IPS-20b (cell line): ENCODE data around the gene SEMA6C.
"Not testable (repeated sequence)": the region's sequence is repeated elsewhere in the genome, so short reads cannot be mapped to it uniquely, and the experiment has no call there.

Source experiments
- H3K27ac ChIP-seq: one replicate; pipeline ENCODE4 v1.5.1; 2013; ENCODE audit warnings: low read length
- H3K27me3 ChIP-seq: 2 replicates; pipeline ENCODE4 v1.6.1; 2013; ENCODE audit warnings: mild to moderate bottlenecking, low read length, inconsistent platforms; ENCODE audit not compliant: insufficient read depth
- H3K36me3 ChIP-seq: 2 replicates; pipeline ENCODE4 v1.6.1; 2013; ENCODE audit warnings: low read depth, mild to moderate bottlenecking, inconsistent platforms, low read length, moderate library complexity; ENCODE audit not compliant: insufficient read depth
- H3K4me1 ChIP-seq: 2 replicates; pipeline ENCODE4 v1.6.1; 2013; ENCODE audit warnings: mild to moderate bottlenecking, control low read depth, inconsistent platforms, low read length, moderate library complexity; ENCODE audit not compliant: insufficient read depth
- H3K4me3 ChIP-seq: 2 replicates; pipeline ENCODE4 v1.5.1; 2013; ENCODE audit warnings: mild to moderate bottlenecking, low read length, inconsistent platforms
- H3K9ac ChIP-seq: 2 replicates; pipeline ENCODE4 v1.6.1; 2013; ENCODE audit warnings: low read depth, mild to moderate bottlenecking, inconsistent platforms, low read length, moderate library complexity
- H3K9me3 ChIP-seq: 2 replicates; pipeline ENCODE4 v1.6.1; 2013; ENCODE audit warnings: mild to moderate bottlenecking, low read depth, low read length, inconsistent platforms; ENCODE audit not compliant: insufficient read depth

Gene SEMA6C

DNA sequence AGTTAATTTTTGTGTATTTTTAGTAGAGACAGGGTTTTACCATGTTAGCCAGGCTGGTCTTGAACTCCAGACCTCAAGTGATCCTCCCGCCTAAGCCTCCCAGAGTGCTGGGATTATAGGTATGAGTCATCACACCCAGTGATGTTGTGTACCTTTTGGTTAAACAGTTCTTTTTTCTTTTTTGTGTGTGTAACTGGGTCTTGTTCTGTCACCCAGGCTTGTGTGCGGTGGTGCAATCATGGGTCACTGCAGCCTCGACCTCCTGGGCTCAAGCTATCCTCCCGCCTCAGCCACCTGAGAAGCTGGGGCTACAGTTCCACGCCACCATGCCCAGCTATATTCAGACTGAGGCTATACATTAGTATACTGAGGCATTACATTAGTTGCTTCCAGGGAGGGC lies 38.1 kb downstream of the SEMA6C start:
- H3K27ac ChIP-seq, result no peak overlapping the region
- no peak overlapping the region for H3K9ac ChIP-seq
- no peak overlapping the region for H3K4me3 ChIP-seq
- H3K36me3 ChIP-seq, result no peaks in the 10 kb centered on the region
- no peaks in the 10 kb centered on the region for H3K27me3 ChIP-seq
- no peaks in the 10 kb centered on the region for H3K4me1 ChIP-seq
- H3K9me3 ChIP-seq, result no peaks in the 10 kb centered on the region

DNA sequence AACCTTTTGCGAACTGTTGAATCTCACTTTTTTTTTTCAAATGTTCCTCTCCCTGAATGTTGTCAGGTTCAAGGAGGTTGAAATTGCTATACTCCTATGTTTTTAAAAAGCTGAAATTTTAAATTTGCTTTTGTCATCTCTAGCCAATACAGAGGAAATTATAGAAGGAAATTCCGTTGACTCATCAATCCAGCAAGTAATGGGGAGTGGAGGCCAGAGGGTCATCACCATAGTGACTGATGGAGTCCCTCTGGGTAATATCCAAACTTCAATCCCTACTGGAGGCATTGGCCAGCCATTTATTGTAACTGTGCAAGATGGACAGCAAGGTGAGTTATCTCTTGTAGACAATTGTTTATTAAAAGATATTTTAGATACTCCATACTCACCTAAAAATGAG lies 39.5 kb downstream of the SEMA6C start:
- Histone ChIP-seq H3K36me3 (no peaks in the 10 kb centered on the region), H3K27me3 (no peaks in the 10 kb centered on the region), H3K9me3 (no peaks in the 10 kb centered on the region), H3K27ac (no peak overlapping the region), H3K4me3 (no peak overlapping the region), H3K4me1 (no peaks in the 10 kb centered on the region), H3K9ac (no peak overlapping the region)

DNA sequence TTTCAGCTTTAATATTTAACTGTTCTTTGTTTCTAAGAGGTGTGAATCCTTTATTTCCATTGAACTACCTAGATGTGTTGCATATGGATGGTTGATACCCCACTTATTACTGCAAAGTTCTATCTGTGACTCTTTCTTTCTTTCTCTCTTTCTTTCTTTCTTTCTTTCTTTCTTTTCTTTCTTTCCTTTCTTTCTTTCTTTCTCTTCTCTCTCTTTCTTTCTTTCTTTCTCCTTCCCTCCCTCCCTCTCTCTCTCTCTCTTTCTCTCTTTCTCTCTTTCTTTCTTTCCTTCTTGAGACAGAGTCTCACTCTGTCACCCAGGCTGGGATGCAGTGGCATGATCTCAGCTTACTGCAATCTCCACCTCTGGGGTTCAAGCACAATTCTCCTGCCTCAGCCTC lies 41.8 kb downstream of the SEMA6C start:
- Histone ChIP-seq H3K27ac (no peak overlapping the region), H3K9ac (no peak overlapping the region), H3K9me3 (no peaks in the 10 kb centered on the region), H3K4me1 (no peaks in the 10 kb centered on the region), H3K4me3 (no peak overlapping the region), H3K36me3 (no peaks in the 10 kb centered on the region), H3K27me3 (no peaks in the 10 kb centered on the region)

DNA sequence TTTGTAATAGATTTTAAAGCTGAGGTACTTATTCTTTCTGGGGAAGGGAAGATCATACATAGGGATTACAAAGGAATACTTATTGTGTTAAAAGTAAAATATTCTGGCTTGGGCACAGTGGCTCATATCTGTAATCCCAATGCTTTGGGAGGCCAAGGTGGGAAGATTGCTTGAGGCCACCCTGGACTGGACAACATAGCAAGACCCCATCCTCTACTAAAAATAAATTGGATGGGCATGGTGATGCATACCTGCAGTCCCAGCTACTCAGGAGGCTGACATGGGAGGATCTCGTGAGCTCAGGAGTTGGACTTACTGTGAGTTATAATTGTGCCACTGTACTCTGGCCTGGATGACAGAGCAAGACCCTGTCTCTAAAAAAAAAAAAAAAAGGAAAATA lies 48.3 kb downstream of the SEMA6C start:
- H3K4me1 ChIP-seq, result no peaks in the 10 kb centered on the region
- H3K9ac ChIP-seq, result no peak overlapping the region
- no peaks in the 10 kb centered on the region for H3K27me3 ChIP-seq
- H3K4me3 ChIP-seq, result no peak overlapping the region
- H3K27ac ChIP-seq, result no peak overlapping the region
- H3K36me3 ChIP-seq, result no peaks in the 10 kb centered on the region
- H3K9me3 ChIP-seq, result no peaks in the 10 kb centered on the region

DNA sequence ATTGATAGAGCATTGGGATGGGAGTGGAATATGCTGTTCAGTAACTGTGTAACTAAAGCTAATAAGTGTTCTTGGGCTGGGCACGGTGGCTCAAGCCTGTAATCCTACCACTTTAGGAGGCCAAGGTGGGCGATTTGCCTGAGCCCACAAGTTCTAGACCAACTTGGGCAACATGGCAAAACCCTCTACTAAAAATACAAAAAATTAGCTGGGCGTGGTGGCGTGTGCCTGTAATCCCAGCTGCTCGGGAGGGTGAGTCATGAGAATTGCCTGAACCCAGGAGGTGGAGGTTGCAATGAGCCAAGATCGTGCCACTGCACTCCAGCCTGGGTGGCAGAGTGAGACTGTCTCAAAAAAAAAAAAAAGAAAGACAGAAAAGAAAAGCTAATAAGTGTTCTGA lies 49.0 kb downstream of the SEMA6C start:
- not testable (repeated sequence) for H3K27me3 ChIP-seq, H3K4me1 ChIP-seq, H3K9me3 ChIP-seq, H3K36me3 ChIP-seq, H3K9ac ChIP-seq, H3K27ac ChIP-seq, H3K4me3 ChIP-seq

DNA sequence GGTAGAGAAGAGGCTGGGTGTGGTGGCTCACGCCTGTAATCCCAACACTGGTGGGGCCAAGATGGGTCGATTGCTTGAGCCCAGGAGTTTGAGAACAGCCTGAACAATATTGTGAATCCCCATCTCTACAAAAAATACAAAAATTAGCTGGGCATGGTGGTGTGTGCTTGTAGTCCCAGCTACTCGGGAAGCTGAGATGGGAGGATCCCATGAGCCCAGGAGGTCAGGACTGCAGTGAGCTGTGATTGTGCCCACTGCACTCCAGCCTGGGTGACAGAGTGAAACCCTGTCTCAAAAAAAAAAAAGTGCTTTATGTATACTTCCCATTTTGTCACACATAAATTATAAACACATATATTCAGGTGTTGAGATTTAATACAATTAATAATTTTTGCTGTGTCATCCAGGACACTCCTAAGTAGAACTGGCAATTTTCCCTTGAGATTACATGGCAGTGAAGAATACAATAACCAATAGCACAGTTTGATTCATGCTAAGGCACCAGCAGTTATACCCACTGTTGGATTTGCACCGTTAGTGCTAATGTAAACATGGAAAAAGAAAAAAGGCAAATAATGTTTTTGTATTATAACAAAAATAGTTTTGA lies 60.4 kb downstream of the SEMA6C start:
- Histone ChIP-seq H3K9ac (no peak overlapping the region), H3K27me3 (no peaks in the 10 kb centered on the region), H3K4me3 (no peak overlapping the region), H3K27ac (no peak overlapping the region), H3K4me1 (peaks cover 4% of the 10 kb centered on the region; the same call in 1 of the 2 replicates), H3K9me3 (no peaks in the 10 kb centered on the region), H3K36me3 (no peaks in the 10 kb centered on the region)
